ENCODE results near the gene ATP6AP1.

The ATP6AP1 gene

GRCh38 chrX:154426916-154427770 lies 1.3 kb upstream of the ATP6AP1 start:
- DNase-seq, result no peak

- no peak for DNase-seq
Measured at GRCh38 chrX:154429711-154430110, 1.2 kb downstream of the ATP6AP1 start.

GRCh38 chrX:154430479-154430878 lies 2.0 kb downstream of the ATP6AP1 start:
- DNase-seq, result no peak

GRCh38 chrX:154430916-154431315 lies 2.4 kb downstream of the ATP6AP1 start:
- DNase-seq, result no peak

GRCh38 chrX:154431341-154431740 lies 2.9 kb downstream of the ATP6AP1 start:
- DNase-seq, result peak in 5 of 58 donors; percentile 0 to 17 (median 15)

GRCh38 chrX:154432210-154432609 lies 3.7 kb downstream of the ATP6AP1 start:
- no peak for DNase-seq

GRCh38 chrX:154433605-154434004 lies 5.1 kb downstream of the ATP6AP1 start:
- DNase-seq, result no peak

GRCh38 chrX:154434394-154435168 lies 6.1 kb downstream of the ATP6AP1 start:
- DNase-seq, result no peak

- DNase-seq, result no peak
Measured at GRCh38 chrX:154435171-154435733, 6.8 kb downstream of the ATP6AP1 start.

GRCh38 chrX:154436374-154436982 lies 8.0 kb downstream of the ATP6AP1 start:
- peak in 26 of 58 donors; percentile 3 to 51 (median 24) for DNase-seq

GRCh38 chrX:154436983-154437752 lies 8.7 kb downstream of the ATP6AP1 start, which contains the start of gene GDI1:
Gene GDI1 (plus strand): TSS chrX:154437154. CDS start chrX:154437255, 101 bp downstream.
- DNase-seq, result peak in 33 of 58 donors; percentile 3 to 59 (median 27)

GRCh38 chrX:154437971-154438893 lies 9.8 kb downstream of the ATP6AP1 start:
- peak in 1 of 58 donors; percentile 2 for DNase-seq

GRCh38 chrX:154439841-154440240 lies 11.4 kb downstream of the ATP6AP1 start:
- no peak for DNase-seq

GRCh38 chrX:154440623-154441357 lies 12.3 kb downstream of the ATP6AP1 start:
- no peak for DNase-seq

- DNase-seq, result no peak
Measured at GRCh38 chrX:154441564-154441963, 13.1 kb downstream of the ATP6AP1 start.

GRCh38 chrX:154441984-154442707 lies 13.7 kb downstream of the ATP6AP1 start:
- no peak for DNase-seq

GRCh38 chrX:154443479-154443910 lies 15.0 kb downstream of the ATP6AP1 start:
- DNase-seq, result no peak
